Superior temporal gyrus (tissue), 1 donor: Measurements from ENCODE around the gene PIK3CB.
"Not testable (repeated sequence)": the region's sequence is repeated elsewhere in the genome, so short reads cannot be mapped to it uniquely, and the experiment has no call there.

Experiments
- DNase-seq: peaks from one replicate; pipeline ENCODE4 v3.0.0-alpha.2; 2016; ENCODE audit errors: extremely low spot score

Gene PIK3CB

DNA sequence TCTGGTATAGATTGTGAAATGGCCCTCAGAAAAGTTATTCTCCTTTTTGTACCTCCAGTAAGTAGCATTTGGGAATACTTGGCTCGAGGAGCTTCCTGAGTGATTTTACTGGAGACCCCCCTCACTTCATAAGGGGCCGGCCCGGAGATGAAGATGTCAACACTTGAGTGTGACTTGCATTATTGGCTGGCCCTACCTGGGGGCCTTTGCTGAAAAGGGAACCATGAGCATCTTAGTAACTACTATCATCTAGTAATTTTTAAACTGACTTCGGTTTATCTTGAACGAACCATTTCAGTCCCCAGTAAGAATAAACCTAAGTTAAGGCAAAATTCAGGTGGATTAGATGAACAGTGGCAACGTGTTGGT, 224.8 kb downstream of the PIK3CB start:
- DNase-seq: peak; percentile 54

DNA sequence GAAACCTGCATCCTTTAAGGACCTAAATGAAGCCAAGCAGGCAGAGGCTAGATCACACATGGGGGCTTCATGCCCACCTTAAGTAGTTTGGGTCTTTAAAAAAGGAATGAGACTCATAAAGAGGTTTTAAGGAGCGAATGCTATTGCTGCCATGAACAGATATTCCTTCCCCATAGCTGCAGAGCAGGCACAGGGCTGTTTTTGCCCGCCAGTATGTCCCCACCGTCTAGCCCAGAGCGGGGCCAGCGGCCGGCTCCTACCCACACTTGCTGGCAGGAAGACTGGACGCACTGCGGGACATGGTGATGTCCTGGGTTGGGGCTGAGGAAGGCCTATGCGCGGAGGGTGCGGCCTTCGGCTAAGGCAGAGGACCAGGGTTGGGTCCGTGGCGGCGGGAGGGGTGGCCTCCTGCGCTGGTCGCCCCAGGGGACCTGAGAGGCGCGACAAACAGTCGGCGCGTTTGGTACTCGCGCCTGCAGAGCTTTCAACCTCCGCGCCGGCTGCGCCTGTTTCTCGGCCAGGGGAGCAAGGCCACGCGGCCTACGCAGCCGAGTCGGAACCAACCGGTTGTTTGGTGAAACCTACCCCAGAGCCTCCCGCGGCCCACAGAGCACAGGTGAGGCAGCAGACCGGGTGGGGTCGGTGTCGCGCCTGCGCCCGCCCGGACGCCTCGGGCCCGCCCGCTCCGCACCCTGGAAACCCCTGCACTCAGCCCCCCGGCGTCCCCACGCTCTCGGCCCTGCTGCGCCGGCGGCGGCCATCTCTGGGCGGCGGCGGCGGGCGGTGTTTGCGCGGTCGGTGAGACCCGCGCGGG, 226.2 kb downstream of the PIK3CB start, which contains the start of gene FAIM:
FAIM (plus strand) TSS at position 450 of the 814 bp plus-strand sequence. CDS start 10,956 bp downstream, outside the sequence.
- peak; percentile 55 for DNase-seq

DNA sequence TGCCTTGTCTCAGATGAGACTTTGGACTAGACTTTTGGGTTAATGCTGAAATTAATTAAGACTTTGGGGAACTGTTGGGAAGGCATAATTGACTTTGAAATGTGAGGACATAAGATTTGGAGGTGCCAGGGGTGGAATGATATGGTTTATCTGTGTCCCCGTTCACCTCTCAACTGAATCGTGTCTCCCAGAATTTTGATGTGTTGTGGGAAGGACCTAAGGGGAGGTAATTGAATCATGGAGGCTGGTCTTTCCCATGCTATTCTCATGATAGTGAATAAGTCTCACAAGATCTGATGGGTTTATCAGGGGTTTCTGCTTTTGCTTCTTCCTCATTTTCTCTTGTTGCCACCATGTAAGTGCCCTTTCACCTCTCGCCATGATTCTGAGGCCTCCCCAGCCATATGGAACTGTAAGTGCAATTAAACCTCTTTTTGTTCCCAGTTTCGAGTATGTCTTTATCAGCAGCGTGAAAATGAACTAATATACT, 230.6 kb downstream of the PIK3CB start:
- DNase-seq: not testable (repeated sequence)
